NCI-H2196 treated with DMSO at 0.1 percent for 48 hours (cell line): ENCODE results near the gene PKN2.
"Not testable (repeated sequence)": the region's sequence is repeated elsewhere in the genome, so short reads cannot be mapped to it uniquely, and the experiment has no call there.

Experiments used
- DNase-seq: peaks from one replicate; lab custom pipeline; 2025; ENCODE audit not compliant: unreplicated experiment; lab: John Stamatoyannopoulos, UW

The PKN2 gene

GRCh38 chr1:88784551-88784950 is 100.5 kb downstream of the PKN2 start:
- DNase-seq = no peak

- no peak for DNase-seq
Observed at GRCh38 chr1:88787023-88787903, 103.2 kb downstream of the PKN2 start.

- DNase-seq = no peak
Observed at GRCh38 chr1:88791192-88791591, 107.1 kb downstream of the PKN2 start.

- no peak for DNase-seq
Observed at GRCh38 chr1:88799491-88799890, 115.4 kb downstream of the PKN2 start.

GRCh38 chr1:88800382-88801051 is 116.4 kb downstream of the PKN2 start:
- DNase-seq = no peak

GRCh38 chr1:88801575-88802208 is 117.6 kb downstream of the PKN2 start:
- no peak for DNase-seq

- DNase-seq = no peak
Observed at GRCh38 chr1:88802404-88802803, 118.3 kb downstream of the PKN2 start.

GRCh38 chr1:88802950-88803349 is 118.9 kb downstream of the PKN2 start:
- no peak for DNase-seq

- no peak for DNase-seq
Observed at GRCh38 chr1:88803444-88803843, 119.4 kb downstream of the PKN2 start.

GRCh38 chr1:88812366-88812765 is 128.3 kb downstream of the PKN2 start:
- DNase-seq = no peak

- DNase-seq = no peak
Observed at GRCh38 chr1:88813471-88813870, 129.4 kb downstream of the PKN2 start.

GRCh38 chr1:88819642-88820041 is 135.6 kb downstream of the PKN2 start:
- DNase-seq = not testable (repeated sequence)

- DNase-seq = no peak
Observed at GRCh38 chr1:88825721-88826120, 141.6 kb downstream of the PKN2 start.

- DNase-seq = no peak
Observed at GRCh38 chr1:88847643-88848042, 163.6 kb downstream of the PKN2 start.

- DNase-seq = no peak
Observed at GRCh38 chr1:88851303-88852063, 167.4 kb downstream of the PKN2 start.

GRCh38 chr1:88867743-88868521 is 183.9 kb downstream of the PKN2 start:
- DNase-seq = no peak

- not testable (repeated sequence) for DNase-seq
Observed at GRCh38 chr1:88869644-88870043, 185.6 kb downstream of the PKN2 start.

GRCh38 chr1:88873737-88874349 is 189.8 kb downstream of the PKN2 start:
- no peak for DNase-seq

- no peak for DNase-seq
Observed at GRCh38 chr1:88875595-88875994, 191.5 kb downstream of the PKN2 start.
